ENCODE results near the gene BCKDHB.

Gene BCKDHB

GRCh38 chr6:80366051-80366450 is 259.6 kb downstream of the BCKDHB start:
- ATAC-seq (replicated peaks): no peak
- Mint-ChIP-seq H3K9me3 (peaks cover 0 to 4% of the 10 kb centered on the region in 2 donors), H3K4me1 (ENCODE audit: low read depth in 2 of 2) (no peaks in the 10 kb centered on the region), H3K27me3 (no peaks in the 10 kb centered on the region), H3K27ac (no peak overlapping the region), H3K4me3 (no peak overlapping the region), H3K36me3 (ENCODE audit: insufficient read depth) (no peaks in the 10 kb centered on the region)
- no peak for DNase-seq

DNA sequence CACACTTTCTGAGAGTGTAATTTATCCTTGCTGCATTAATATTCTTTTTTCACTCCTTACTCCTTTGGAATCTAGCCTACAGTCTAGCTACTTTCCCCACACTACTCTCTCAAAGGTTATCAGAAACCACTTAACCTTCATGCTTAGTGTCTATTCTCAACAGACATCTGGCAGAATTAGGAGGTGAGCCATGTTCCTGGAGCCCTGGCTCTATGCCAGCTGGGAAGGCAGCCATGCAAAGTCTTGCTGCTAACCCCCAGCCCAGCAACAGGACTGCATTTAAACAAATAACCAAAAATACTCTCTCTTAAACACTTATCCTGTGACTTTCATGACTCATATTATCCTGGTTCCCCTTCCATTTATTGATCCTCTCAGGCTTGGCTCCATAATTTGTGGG is 260.2 kb downstream of the BCKDHB start:
- DNase-seq (no peak), ATAC-seq (replicated peaks) (no peak)
- Mint-ChIP-seq H3K4me1 (ENCODE audit: low read depth in 2 of 2) (no peaks in the 10 kb centered on the region), H3K27me3 (no peaks in the 10 kb centered on the region), H3K36me3 (ENCODE audit: insufficient read depth) (no peaks in the 10 kb centered on the region), H3K4me3 (no peak overlapping the region), H3K27ac (no peak overlapping the region), H3K9me3 (peaks cover 0 to 4% of the 10 kb centered on the region in 2 donors)

GRCh38 chr6:80376411-80376810 is 269.9 kb downstream of the BCKDHB start:
- Mint-ChIP-seq H3K36me3 (ENCODE audit: insufficient read depth) (no peaks in the 10 kb centered on the region), H3K4me3 (no peak overlapping the region)
- no peak for ATAC-seq (replicated peaks)

DNA sequence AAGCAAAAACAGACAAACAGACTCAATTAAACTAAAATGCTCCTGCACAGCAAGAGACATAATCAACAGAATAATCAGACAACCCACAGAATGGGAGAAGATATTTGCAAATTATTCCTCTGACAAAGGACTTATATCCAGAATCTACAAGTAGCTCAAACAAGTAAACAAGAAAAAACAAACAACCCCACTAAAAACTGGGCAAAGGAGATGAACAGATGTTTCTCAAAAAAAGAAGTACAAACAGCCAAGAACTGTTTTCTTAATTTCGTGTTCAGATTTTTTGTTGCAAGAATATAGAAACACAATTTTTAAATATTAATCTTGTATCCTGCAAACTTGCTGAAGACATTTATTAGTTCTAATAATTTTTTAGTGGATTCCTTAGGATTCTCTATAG is 274.1 kb downstream of the BCKDHB start:
- DNase-seq (no peak), ATAC-seq (replicated peaks) (no peak)
- no peak overlapping the region for H3K4me3 Mint-ChIP-seq
- H3K36me3 Mint-ChIP-seq (ENCODE audit: insufficient read depth): no peaks in the 10 kb centered on the region
- no peaks in the 10 kb centered on the region for H3K27me3 Mint-ChIP-seq
- H3K9me3 Mint-ChIP-seq: no peaks in the 10 kb centered on the region
- H3K27ac Mint-ChIP-seq: no peak overlapping the region
- H3K4me1 Mint-ChIP-seq (ENCODE audit: low read depth in 2 of 2): no peaks in the 10 kb centered on the region

More at GRCh38 chr6:80376411-80376810, 269.9 kb downstream of the BCKDHB start:
- no peaks in the 10 kb centered on the region for H3K4me1 Mint-ChIP-seq (ENCODE audit: low read depth in 2 of 2)
- peaks cover 0 to 2% of the 10 kb centered on the region in 2 donors for H3K9me3 Mint-ChIP-seq
- H3K27ac Mint-ChIP-seq: no peak overlapping the region
- DNase-seq: no peak
- H3K27me3 Mint-ChIP-seq: no peaks in the 10 kb centered on the region

- Mint-ChIP-seq H3K27ac (no peak overlapping the region), H3K27me3 (no peaks in the 10 kb centered on the region), H3K4me3 (no peak overlapping the region), H3K9me3 (no peaks in the 10 kb centered on the region), H3K4me1 (ENCODE audit: low read depth in 2 of 2) (no peaks in the 10 kb centered on the region), H3K36me3 (ENCODE audit: insufficient read depth) (no peaks in the 10 kb centered on the region)
- ATAC-seq (replicated peaks): no peak
- DNase-seq: no peak
These were observed 276.3 kb downstream of the BCKDHB start for GRCh38 chr6:80382811-80383210.

DNA sequence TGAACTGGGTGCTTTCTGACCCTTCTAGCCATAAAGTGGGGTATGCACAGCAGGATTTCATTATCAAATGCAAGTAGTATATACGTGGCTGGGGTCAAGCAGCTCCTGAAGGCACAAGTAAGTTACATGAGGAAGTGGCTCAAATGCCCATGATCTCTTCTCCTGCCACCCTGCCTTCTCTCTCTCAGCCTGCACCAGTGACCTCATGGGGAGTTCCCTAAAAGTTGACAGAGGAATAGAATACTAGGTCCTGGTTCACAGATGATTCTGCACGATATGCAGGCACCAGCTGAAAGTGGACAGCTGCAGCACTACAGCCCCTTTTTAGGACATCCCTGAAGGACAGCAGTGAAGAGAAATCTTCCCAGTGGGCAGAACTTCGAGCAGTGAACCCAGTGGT is 282.0 kb downstream of the BCKDHB start:
- no peaks in the 10 kb centered on the region for H3K27me3 Mint-ChIP-seq
- H3K27ac Mint-ChIP-seq: no peak overlapping the region

More for the DNA sequence above, 282.0 kb downstream of the BCKDHB start:
- Mint-ChIP-seq H3K36me3 (ENCODE audit: insufficient read depth) (no peaks in the 10 kb centered on the region), H3K4me3 (no peak overlapping the region), H3K9me3 (peaks cover 0 to 2% of the 10 kb centered on the region in 2 donors), H3K4me1 (ENCODE audit: low read depth in 2 of 2) (no peaks in the 10 kb centered on the region)
- DNase-seq: no peak
- ATAC-seq (replicated peaks): no peak

Data from effector memory CD8-positive, alpha-beta T cell (primary cell).